HG03159 (cell line): Measurements from ENCODE around the gene SYK.
A peak's percentile ranks its signal among the peaks of the same experiment; 100 is the strongest.
"Not testable (repeated sequence)": the region's sequence is repeated elsewhere in the genome, so short reads cannot be mapped to it uniquely, and the experiment has no call there.

Source experiments
- ATAC-seq: cut with Tn5 transposase; IDR thresholded peaks from one replicate; pipeline ENCODE4 v1.9.1; 2021; ENCODE audit warnings: mild to moderate bottlenecking, moderate library complexity; ENCODE audit not compliant: unreplicated experiment

Gene SYK

DNA sequence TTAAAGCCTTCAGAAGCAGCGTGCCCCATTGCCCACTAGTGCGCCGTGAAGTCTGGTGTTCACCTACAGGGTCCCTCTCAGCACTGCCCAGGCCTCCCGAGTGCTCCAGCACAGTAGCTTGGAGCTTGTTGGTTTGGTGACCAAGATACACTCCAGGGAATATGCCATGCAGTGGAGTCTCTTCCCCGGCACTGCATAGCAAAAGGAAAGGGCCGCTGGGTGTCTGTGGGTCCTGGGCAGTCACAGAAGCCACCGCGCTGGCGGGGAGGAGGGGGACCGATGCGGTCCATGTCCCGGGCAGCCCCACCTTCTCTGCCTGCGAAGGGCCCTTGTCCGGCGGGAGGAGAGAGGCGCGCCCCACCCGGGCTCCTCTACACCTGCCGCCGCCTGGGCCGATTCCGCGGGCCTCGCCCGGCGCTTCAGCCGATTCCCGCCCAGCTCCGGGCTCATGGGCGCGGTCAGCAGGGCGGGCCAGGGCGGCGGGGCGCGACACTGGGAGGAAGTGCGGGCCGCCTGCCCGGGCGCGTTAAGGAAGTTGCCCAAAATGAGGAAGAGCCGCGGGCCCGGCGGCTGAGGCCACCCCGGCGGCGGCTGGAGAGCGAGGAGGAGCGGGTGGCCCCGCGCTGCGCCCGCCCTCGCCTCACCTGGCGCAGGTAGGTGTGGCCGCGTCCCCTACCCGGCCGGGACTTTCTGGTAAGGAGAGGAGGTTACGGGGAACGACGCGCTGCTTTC is at the start of gene SYK:
TSS of gene SYK (plus strand) at position 579 of the 732 bp plus-strand sequence. CDS start 42,080 bp downstream, outside the sequence.
- ATAC-seq, result peak; percentile 47

DNA sequence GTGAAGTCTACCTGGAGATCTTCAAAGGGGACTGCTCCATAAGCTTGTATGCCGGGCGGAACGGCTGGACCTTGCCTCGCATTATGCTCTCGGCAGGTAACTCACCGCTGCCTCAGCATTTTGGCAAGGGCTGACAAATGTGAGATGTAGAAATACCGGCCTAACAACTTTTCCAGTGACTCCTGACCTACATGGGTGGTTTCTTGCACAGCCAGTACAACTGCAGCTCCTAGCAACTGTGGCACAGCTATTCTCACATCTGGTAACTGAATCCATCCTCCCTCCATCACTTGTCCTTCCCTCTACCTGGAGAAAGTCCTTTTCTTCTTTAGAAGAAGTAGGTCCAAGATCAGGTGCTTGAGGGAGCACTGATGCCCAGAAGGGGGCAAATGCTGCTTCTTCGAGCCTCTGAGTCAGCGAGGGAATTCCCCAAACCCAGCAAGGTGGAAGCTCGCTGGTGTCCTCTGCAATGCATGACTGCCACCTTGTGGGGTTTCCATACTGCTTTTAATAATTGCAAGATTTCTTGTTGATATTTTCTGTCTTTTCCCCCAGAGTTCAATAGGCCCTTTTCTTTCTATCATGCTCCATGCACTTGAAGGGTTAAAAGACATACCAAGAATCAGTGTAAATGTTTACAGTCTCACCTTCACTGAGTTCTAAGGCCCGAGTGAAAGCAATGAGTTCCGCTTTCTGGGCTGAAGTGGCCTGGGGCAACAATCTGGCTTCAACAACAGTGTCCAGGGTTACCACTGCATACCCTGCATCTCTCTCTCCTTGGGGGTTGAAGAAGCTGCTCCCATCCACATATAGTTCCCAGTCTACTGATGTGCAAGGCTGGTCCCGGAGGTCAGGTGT is 45.9 kb upstream of the SYK start:
- not testable (repeated sequence) for ATAC-seq

- ATAC-seq, result not testable (repeated sequence)
These were observed 41.0 kb upstream of the SYK start for GRCh38 chr9:90760577-90760976.

- ATAC-seq, result no peak
These were observed 34.9 kb upstream of the SYK start for GRCh38 chr9:90766731-90767130.

DNA sequence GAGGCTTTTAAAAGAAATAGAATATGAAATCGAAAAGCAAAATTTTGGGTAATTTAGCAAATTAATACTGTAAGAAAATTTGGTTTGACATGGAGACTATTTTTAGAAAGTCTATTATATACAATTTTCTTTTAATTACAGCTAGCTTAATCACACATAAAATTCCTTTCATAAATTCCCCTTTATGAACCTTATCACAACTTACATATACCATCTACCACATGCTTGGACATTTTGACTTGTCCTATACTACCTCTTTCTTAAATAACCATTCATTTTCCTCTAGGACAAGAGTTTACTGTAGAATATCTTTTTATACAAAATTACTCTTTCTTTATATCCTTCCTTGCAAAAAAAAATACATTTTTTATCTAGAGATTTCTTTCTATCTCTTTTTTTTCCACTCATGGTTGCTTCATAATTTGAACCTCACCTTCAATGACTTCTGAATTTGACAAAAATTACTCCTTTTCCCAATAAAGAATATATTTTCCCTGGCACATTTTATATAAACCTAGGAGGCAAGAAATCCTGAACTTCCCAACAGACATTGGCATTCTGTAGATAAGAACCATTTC is 34.0 kb upstream of the SYK start:
- ATAC-seq, result no peak

DNA sequence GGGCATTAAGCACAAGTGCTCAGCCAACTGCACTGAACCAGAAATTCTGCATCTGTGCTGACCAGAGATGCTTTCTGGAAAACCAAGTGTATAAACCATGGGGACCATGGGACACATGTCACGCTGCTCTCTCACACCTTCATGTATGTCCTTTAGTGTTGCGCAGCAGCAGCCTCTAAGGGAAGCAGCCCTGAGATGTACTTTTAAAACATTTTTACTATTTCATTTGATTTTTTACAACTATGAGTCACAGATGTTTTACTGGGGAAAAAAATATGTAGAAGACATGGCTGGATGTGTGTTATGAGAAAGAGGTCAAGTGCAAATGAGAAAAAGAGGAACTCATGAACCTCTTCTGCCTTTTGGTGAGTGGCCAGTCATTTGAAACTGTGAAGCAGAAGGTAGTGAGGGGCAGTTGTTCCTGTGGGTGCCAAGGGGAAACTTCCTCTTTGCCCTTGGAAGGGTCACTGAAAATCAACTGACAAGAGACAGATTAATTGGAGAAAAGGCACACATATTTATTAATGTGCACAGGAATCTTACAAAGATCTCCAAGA is 31.4 kb upstream of the SYK start:
- peak; percentile 71 for ATAC-seq

DNA sequence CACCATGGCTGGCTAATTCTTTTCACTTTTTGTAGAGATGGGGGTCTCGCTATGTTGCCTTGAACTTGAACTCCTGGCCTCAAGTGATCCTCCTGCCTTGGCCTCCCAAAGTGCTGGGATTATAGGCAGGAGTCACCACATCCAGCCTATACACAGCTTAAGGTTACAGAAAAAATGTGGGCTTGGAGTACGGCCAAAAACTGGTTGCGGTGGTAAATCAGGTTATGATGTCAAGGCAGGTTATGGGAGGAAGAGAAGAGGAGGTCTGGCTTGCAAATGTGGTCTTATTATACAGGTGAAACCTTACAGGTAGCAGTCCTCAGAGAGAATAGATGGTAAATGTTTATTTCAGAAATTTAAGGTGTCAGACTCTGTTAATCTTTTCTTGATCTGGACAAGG is 30.7 kb upstream of the SYK start:
- ATAC-seq, result no peak

DNA sequence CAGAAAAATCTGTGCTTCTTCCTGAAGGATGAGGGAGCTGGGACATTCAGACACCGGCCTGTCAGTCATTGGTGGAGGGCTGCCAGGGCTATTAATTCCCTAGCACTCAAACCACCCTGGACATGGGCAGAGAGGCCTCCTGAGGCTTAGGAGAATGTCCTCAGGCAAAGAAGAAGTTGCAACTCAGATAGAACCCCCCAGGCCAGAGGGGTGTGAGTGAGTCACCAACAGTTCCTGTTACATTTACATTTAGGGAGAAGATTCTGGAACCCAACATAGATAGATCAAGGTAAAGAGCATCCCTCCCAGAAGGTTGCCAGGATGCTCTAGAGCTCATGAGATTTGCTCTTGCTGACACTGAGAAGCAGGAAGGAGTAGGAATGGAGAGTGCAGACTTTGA is 29.2 kb upstream of the SYK start:
- ATAC-seq, result no peak

DNA sequence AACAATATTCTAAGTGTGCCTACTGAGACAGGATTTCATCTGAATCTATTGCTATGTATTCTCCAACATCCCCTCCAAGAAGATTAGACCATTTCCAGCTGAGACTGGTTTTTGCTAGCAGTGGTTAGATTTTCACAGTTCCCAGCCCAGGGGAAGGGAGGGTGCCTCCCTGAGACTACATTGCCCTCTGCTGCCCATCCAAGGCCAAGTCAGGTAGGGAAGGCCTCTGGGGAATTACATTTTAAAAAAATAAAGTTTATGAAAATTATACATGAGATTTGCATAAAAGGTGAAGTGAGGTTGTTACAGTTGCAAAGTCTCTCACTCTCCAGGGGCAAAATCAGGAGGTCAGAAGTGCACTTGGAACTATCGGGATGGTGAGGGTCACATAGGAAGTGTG is 28.0 kb upstream of the SYK start:
- ATAC-seq, result no peak

GRCh38 chr9:90774071-90774470 is 27.5 kb upstream of the SYK start:
- no peak for ATAC-seq

GRCh38 chr9:90774682-90775081 is 26.9 kb upstream of the SYK start:
- ATAC-seq, result peak; percentile 82

DNA sequence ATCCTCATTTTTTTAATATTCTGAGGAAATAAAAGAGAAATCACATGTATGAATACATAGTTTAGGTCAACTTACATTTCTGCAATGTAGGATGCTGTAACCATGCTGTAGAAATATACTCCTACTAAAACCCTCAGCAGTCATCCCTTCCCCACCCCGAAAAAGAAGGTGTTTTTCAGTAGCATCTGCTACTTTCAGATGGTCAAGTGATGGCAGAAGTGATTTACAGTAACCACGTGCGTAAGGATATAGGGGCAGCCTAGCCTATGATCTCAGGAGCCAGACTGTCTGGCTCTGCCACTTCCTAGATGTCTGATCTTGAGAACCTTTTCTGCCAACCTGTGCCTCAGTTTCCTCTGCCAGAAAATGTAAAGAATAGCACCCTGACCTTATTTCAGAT is 26.0 kb upstream of the SYK start:
- no peak for ATAC-seq

- ATAC-seq, result no peak
These were observed 22.9 kb upstream of the SYK start for GRCh38 chr9:90778746-90779145.

GRCh38 chr9:90783552-90783951 is 18.1 kb upstream of the SYK start:
- ATAC-seq, result no peak

DNA sequence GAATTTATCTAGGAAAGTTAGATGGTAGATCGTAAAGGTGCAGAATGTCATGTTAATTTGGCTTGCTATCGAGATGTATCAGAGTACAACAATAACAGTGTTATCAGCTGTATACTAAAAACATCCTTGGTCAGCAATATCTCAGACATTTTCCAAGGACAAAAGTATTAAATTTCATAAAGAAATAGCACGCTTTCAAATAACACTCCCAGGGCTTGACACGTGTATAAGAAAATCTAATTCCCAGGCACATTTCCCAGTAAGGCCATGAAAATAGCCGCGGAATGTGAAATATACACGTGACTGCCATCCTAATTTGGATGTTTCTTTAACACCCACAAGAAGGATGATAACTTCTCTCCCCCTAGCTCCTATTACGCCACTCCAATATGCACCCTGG is 17.7 kb upstream of the SYK start:
- ATAC-seq, result no peak

DNA sequence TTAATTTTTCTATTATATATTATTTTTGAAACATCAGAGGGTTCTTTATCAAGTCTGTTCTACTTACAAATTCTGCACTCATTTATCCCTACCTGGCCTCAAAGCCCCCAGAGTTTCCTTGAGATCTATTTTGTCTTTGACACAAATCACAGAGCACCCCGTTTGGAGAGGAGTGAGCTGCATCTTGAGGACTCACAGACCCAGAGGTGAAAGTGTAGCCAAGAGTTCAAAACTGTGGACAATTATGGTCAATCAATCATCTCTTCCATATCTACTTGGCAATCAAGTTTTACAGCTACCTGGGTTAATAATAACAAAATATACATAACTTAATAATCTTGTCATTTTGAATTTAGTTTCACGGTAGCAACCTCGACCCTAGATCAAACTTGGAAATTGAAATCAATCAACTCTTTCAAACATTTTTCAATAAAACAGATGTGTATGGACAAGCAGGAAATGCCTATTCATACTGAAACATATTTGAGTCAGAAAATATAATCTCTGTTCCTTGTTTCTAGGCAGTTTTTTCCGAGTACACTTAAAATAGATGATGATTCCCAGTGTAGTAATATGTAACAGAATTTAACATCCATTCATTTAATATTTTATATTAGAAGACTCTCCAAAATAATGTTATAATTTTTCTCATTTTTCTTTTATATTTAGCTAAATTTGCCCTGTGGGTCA is 13.7 kb upstream of the SYK start:
- peak; percentile 69 for ATAC-seq

- ATAC-seq, result peak; percentile 31
These were observed 13.1 kb upstream of the SYK start for GRCh38 chr9:90788527-90788926.

- no peak for ATAC-seq
These were observed 12.2 kb upstream of the SYK start for GRCh38 chr9:90789408-90789807.

- no peak for ATAC-seq
These were observed 11.8 kb upstream of the SYK start for GRCh38 chr9:90789862-90790261.

GRCh38 chr9:90793024-90793423 is 8.6 kb upstream of the SYK start:
- ATAC-seq, result not testable (repeated sequence)

GRCh38 chr9:90793729-90794128 is 7.9 kb upstream of the SYK start:
- ATAC-seq, result peak; percentile 42
